H1 (cell line): ENCODE measurements around the gene PITPNC1. TPM values are rescaled to one million over a fixed set of nuclear protein-coding genes. Genes with fewer than 3 reads are reported as not detected.

Experiments used
- CREB1 ChIP-seq: IDR thresholded peaks from 2 replicates; pipeline ENCODE4 v1.6.1; 2012; ENCODE audit warnings: inconsistent platforms
- EGR1 ChIP-seq: IDR thresholded peaks from 2 replicates; pipeline ENCODE4 v1.6.1; 2011; ENCODE audit warnings: low read depth, low read length, borderline replicate concordance
- polyA plus RNA-seq, 7 experiments: library from polyadenylated mRNA; depleted of rRNA in 3 of 7; stranded (reverse) in 5 of 7; unstranded in 2 of 7; fragments of >200 nt in 5 of 7; fragments of 200-250 nt in 2 of 7; gene quantifications; 1 replicate in 5 of 7; 2 replicates in 1 of 7; 4 replicates in 1 of 7; pipeline versions ENCODE4 v1.2.1 to v1.2.3, GENCODE V29; 2011 to 2013; ENCODE audit warnings: missing spikeins in 2 of 7, mixed read lengths in 2 of 7
- total RNA-seq: library from RNA; stranded (reverse); fragmentation: NEBNext Ultra II Directional; extraction: Animal tissue kit (Norgen Biotek cat#: 25700); gene quantifications from 2 replicates; pipeline ENCODE4 v1.2.1, GENCODE V29; 2021
- TF ChIP-seq, protein P1 (sequence below): IDR thresholded peaks from 2 replicates; pipeline ENCODE4 v1.6.1; 2012; ENCODE audit warnings: inconsistent platforms

Gene PITPNC1
- total and polyA plus RNA-seq, 2 of the 8 experiments (the other 6 are each of a cell fraction or from before 2014, with no cell fraction given), result 17.6 to 54.7 TPM

DNA sequence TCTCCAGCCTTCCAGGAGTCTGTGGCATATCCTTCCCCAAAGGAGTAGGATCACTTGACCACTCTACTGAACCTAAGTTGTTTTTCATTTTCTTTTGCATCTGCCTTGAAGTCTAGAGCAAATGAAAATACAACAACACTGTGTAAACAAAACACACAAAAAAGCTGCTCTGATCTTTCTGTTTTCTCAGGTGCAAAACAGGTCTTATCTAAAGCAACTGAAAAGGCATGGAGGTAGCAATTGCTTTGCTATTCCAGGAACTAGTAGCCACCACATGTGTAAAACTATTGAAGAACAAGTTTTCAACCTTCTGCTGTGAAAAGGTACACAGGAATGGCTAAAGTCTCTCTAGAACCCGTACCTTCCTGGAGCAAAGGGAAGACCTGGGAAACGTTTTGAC, 127.1 kb downstream of the PITPNC1 start (continued):
- TF ChIP-seq, protein P1, sequence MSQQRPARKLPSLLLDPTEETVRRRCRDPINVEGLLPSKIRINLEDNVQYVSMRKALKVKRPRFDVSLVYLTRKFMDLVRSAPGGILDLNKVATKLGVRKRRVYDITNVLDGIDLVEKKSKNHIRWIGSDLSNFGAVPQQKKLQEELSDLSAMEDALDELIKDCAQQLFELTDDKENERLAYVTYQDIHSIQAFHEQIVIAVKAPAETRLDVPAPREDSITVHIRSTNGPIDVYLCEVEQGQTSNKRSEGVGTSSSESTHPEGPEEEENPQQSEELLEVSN, result no peak
- TF ChIP-seq CREB1 (no peak), EGR1 (no peak)
